ENCODE measurements around the gene MTOR.

The MTOR gene

DNA sequence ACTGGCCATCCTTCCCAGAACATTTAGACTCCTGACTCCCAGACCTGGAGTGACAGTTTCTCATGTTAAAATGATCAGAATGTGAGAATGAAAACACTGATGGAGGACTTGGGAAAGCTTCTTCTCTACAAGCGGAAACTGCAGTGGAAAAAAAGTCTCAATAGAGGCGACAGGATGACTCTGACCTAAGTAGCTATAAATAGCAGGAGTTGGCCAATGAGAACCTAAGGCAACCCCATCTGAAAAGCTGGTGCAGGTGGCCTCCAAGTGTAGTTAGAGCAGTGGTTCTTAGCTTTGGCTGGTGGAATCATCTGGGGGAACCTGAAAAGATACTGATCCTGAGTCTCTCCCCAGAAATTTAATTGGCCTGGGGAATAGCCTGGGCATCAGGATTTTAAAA is 118.4 kb downstream of the MTOR start:
- Histone ChIP-seq H3K4me1 (no peaks in the 10 kb centered on the region), H3K27ac (no peak overlapping the region), H3K4me3 (no peak overlapping the region), H3K4me2 (no peak overlapping the region), H3K9me3 (replicated peaks in 1 of 11) (no peaks in the 10 kb centered on the region), H3K36me3 (peaks cover 81 to 97% (median 94%) of the 10 kb centered on the region in 11 experiments), H4K20me1 (no peaks in the 10 kb centered on the region), H3K27me3 (no peaks in the 10 kb centered on the region), H3K9ac (no peak overlapping the region)
- TF ChIP-seq Cebpa-rat (IDR thresholded peaks at IDR 0.05), result no peak

DNA sequence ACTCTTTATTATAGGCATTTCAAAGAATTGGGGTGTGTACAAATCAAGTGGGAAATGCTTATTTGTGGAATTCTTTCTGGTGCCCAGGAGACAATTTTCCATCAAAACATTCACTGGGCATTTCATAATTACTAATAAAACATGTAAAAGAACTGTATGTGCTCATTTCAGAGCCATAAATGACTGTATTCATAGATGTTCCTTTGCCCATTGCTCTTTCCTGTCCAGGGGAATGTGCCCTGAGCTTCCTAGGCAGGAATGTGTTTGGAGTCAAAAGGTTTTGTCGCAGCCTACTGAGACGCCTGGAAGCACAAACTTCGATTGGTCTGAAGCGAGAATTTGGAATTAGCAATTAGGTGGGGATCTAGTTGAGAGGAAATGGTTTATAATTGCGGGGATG is 119.0 kb downstream of the MTOR start:
- Histone ChIP-seq H3K4me2 (no peak overlapping the region), H3K27ac (no peak overlapping the region), H3K4me1 (no peaks in the 10 kb centered on the region), H3K36me3 (peaks cover 81 to 97% (median 94%) of the 10 kb centered on the region in 11 experiments), H3K4me3 (no peak overlapping the region), H3K27me3 (no peaks in the 10 kb centered on the region), H3K9ac (no peak overlapping the region), H3K9me3 (replicated peaks in 1 of 11) (no peaks in the 10 kb centered on the region), H4K20me1 (no peaks in the 10 kb centered on the region)
- TF ChIP-seq Cebpa-rat (IDR thresholded peaks at IDR 0.05), result no peak

DNA sequence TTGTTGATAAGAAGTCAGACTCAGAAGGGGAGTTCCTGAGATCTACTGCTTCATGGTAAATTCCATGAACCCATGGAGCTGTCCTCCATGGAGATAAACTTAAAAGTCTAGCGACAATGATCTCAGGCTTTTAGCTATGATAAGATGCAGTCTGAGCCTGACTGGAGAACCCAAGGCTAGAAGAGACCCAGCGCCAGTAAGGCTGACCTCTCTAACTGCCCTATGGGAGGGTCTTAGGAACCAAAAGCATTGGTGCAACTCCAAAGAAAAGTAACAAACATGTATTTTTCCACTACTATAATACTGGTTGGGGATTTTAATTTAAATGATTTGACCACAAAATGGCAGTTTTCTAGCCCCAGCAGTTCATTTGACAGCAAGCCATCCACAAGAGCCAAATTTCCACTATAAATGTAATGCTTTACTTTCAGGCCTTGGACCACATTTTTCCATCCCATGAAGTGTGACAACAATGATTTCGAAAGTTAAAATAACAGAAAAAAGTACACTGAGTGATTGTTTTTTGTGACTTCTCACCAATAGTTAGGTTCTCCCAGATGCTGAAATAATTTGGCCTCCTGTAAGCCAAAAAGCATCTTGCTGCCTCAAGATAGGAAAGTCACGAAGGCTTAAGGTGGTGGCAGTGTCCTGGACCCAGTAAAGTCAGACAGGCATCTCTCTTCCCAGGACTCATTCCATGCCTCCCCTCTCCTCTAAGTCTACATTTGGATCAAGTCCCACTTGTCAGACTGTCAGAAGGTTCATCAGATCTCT is 119.5 kb downstream of the MTOR start:
- Histone ChIP-seq H3K4me1 (no peaks in the 10 kb centered on the region), H3K9me3 (replicated peaks in 1 of 11) (no peaks in the 10 kb centered on the region), H3K36me3 (peaks cover 81 to 97% (median 94%) of the 10 kb centered on the region in 11 experiments), H3K27me3 (no peaks in the 10 kb centered on the region), H3K27ac (no peak overlapping the region), H4K20me1 (no peaks in the 10 kb centered on the region; a peak in 1 of 22 replicates), H3K4me2 (no peak overlapping the region), H3K4me3 (no peak overlapping the region), H3K9ac (no peak overlapping the region)
- no peak for TF ChIP-seq Cebpa-rat (IDR thresholded peaks at IDR 0.05)

DNA sequence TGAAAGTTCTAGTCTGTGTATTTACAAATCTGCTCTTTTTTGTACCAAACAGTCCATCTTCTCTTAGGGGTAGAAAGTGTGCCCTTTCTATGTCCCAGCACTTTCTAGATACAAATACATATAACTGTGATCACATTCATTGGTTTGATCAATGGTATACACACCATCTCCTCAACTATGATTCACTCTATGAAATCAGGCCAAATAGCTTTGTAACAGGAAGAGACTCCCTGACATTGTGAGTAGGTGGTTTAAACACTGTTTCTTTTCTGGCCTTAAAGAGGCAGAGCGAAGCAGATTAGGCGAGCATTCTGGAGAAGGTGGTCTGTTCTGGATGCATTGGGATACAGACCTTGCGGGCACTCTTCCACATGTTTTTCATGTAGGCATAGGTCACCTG is 123.4 kb downstream of the MTOR start:
- Histone ChIP-seq H3K9me3 (replicated peaks in 1 of 11) (no peaks in the 10 kb centered on the region), H3K36me3 (peaks cover 78 to 97% (median 94%) of the 10 kb centered on the region in 11 experiments), H3K9ac (no peak overlapping the region)

DNA sequence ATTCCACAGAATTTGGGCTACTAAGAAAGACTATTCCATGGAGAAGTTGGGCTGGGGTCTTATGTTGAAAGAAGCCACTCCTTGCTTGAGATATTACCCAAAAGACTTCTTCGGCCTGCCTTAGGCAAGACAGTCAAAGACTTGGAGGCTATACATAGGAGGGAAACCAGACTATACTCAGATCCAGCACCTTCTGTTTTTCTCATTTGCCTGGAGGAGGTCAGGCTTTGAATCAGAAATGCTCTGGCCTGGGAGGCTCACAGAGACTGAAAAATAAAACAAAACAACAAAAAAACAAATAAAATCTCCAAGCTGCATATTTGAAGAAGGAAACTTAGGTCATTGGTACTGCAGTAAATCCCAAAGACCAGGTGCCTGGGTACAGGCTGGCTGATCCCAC is 124.3 kb downstream of the MTOR start:
- Histone ChIP-seq H3K4me1 (peaks cover 0 to 3% (median 0%) of the 10 kb centered on the region in 10 experiments; a peak in 1 of 20 replicates), H3K4me3 (no peak overlapping the region), H3K4me2 (no peak overlapping the region), H3K9me3 (replicated peaks in 1 of 11) (no peaks in the 10 kb centered on the region), H3K9ac (no peak overlapping the region), H3K27ac (no peak overlapping the region), H4K20me1 (no peaks in the 10 kb centered on the region; a peak in 2 of 22 replicates), H3K36me3 (peaks cover 78 to 97% (median 94%) of the 10 kb centered on the region in 11 experiments), H3K27me3 (no peaks in the 10 kb centered on the region)
- TF ChIP-seq Cebpa-rat (IDR thresholded peaks at IDR 0.05), result no peak

More for the DNA sequence above, 123.4 kb downstream of the MTOR start:
- Histone ChIP-seq H3K4me3 (no peak overlapping the region), H4K20me1 (no peaks in the 10 kb centered on the region; a peak in 2 of 22 replicates), H3K4me2 (no peak overlapping the region), H3K27me3 (no peaks in the 10 kb centered on the region), H3K27ac (no peak overlapping the region), H3K4me1 (no peaks in the 10 kb centered on the region)
- no peak for TF ChIP-seq Cebpa-rat (IDR thresholded peaks at IDR 0.05)

DNA sequence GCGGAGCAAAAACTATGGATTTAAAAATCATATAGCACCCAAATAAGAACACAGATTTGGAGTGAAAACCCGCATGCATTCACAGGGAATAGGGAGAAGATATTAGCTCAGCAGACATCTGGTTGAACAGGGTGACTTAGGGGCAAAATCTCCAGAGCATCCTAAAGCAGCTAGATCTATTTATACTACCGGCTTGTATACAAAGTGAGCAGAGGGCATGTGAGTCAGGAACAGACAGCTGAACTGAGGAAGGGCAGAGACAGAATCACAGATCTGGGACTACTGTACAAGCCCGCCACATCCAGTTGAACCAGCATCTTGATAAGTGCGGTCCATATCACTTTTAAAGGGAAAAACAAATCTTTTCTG is 127.5 kb downstream of the MTOR start:
- Histone ChIP-seq H3K27ac (no peak overlapping the region), H3K4me2 (no peak overlapping the region), H3K36me3 (peaks cover 93 to 100% (median 99%) of the 10 kb centered on the region in 11 experiments), H4K20me1 (peaks cover 0 to 12% (median 0%) of the 10 kb centered on the region in 11 experiments; a peak in 3 of 22 replicates), H3K4me3 (no peak overlapping the region), H3K9ac (no peak overlapping the region), H3K27me3 (no peaks in the 10 kb centered on the region), H3K4me1 (peaks cover 0 to 6% (median 0%) of the 10 kb centered on the region in 10 experiments; a peak in 1 of 20 replicates), H3K9me3 (replicated peaks in 1 of 11) (no peaks in the 10 kb centered on the region)
- no peak for TF ChIP-seq Cebpa-rat (IDR thresholded peaks at IDR 0.05)

DNA sequence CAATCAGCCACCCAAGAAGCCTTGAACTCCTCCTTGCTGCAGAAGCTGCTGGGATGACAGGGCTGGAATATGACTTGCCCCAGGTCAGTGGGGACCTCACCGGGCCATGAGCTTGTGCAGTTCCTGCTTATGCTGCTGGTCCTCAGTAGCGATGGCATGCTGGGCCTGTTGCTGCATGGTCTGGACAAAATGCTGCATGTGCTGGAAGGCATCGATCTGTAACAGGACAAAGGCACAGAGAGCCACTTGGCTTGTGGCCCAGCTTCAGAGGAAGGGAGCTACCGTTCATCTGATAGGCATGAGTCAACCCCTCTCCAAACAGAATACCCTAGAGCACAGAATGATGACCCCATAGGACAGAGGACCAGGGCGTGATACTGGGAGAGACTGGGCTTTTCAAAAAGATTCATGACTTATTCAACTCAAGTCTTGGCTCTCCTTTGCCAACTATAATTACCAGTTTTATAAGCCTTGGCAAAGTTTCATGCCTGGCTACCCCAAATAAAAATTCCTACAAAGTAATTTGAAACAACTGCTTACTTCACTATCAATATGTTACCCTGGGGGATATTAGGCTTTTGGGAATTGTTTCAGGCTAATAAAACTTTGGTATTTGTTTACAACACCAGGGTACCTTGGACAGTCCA is 128.0 kb downstream of the MTOR start:
- H3K9ac ChIP-seq, result no peak overlapping the region
- peaks cover 93 to 100% (median 99%) of the 10 kb centered on the region in 11 experiments for H3K36me3 ChIP-seq
- no peak overlapping the region for H3K4me2 ChIP-seq
- H3K27me3 ChIP-seq, result no peaks in the 10 kb centered on the region
- H3K9me3 ChIP-seq (replicated peaks in 1 of 11), result no peaks in the 10 kb centered on the region
- no peak overlapping the region for H3K27ac ChIP-seq
- TF ChIP-seq Cebpa-rat (IDR thresholded peaks at IDR 0.05), result no peak
- no peak overlapping the region for H3K4me3 ChIP-seq
- peaks cover 0 to 6% (median 0%) of the 10 kb centered on the region in 10 experiments; a peak in 1 of 20 replicates for H3K4me1 ChIP-seq
- H4K20me1 ChIP-seq, result peaks cover 0 to 13% (median 0%) of the 10 kb centered on the region in 11 experiments; a peak in 3 of 22 replicates

DNA sequence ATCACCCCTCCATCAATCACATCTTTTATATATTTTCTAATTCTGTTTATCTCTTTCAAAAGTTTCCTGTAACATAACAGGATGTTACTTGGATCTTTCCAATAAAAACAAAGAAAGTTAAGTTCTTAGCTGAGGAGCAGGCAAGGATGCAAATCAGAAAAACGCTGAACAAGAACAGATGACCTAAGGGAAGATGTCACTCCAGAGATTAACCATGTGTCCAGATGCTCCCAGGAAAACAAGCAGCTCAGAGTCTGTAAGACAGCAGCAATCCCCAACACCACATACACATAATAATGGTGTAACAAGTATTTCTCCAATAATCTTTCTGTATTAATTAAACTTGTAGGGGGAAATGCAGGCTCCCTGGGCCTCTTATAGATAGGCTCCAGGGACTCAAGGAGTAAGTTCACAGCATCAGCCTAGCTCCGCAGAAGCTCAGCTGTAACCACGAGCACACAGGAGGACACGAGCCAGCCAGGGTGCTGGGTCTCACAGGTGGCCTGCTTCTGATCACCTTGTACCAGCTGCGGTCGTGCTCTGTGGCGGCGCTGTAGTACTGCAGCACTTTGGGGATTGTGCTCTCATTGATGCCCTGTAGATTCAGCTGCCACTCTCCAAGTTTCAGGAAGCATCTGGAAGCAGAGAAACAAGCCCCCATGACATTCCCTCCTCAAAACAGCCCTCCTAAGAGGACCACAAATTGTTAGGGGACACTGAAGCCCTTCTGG is 129.6 kb downstream of the MTOR start:
- H3K27ac ChIP-seq, result no peak overlapping the region
- no peak for TF ChIP-seq Cebpa-rat (IDR thresholded peaks at IDR 0.05)
- no peak overlapping the region for H3K9ac ChIP-seq
- H3K36me3 ChIP-seq, result peaks cover 93 to 100% (median 99%) of the 10 kb centered on the region in 11 experiments
- peaks cover 0 to 6% (median 0%) of the 10 kb centered on the region in 10 experiments; a peak in 1 of 20 replicates for H3K4me1 ChIP-seq
- no peaks in the 10 kb centered on the region for H3K27me3 ChIP-seq
- no peak overlapping the region for H3K4me2 ChIP-seq
- H3K4me3 ChIP-seq, result no peak overlapping the region
- no peaks in the 10 kb centered on the region for H3K9me3 ChIP-seq (replicated peaks in 1 of 11)
- peaks cover 0 to 13% (median 0%) of the 10 kb centered on the region in 11 experiments; a peak in 3 of 22 replicates for H4K20me1 ChIP-seq

DNA sequence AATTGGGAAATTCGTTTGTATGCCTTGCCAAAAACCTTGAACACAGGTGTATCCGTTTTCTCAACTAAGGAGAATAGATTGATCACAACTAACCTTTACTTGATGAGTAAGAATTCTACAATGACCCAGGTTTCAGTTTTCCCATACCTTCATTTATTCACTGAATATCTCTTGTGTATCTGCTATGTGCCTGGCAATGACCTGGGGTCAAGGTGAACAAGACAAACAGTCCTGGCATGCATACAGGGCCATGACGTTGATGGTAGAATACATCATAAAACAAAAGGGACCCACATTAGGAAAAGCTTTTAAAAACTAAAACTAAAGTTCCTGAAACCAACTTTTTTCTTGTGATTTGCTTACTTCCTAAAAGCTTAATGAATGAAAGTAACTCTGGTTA is 130.5 kb downstream of the MTOR start:
- peaks cover 93 to 100% (median 99%) of the 10 kb centered on the region in 11 experiments for H3K36me3 ChIP-seq
- TF ChIP-seq Cebpa-rat (IDR thresholded peaks at IDR 0.05), result no peak

More for the DNA sequence above, 130.5 kb downstream of the MTOR start:
- Histone ChIP-seq H3K27me3 (no peaks in the 10 kb centered on the region), H4K20me1 (peaks cover 0 to 13% (median 0%) of the 10 kb centered on the region in 11 experiments; a peak in 3 of 22 replicates), H3K4me2 (no peak overlapping the region), H3K4me3 (no peak overlapping the region), H3K9me3 (replicated peaks in 1 of 11) (no peaks in the 10 kb centered on the region), H3K9ac (no peak overlapping the region), H3K4me1 (peaks cover 0 to 6% (median 0%) of the 10 kb centered on the region in 10 experiments; a peak in 1 of 20 replicates), H3K27ac (no peak overlapping the region)

Measured in BLaER1 treated with 17β-estradiol and CSF1 and Interleukin-3, amounts not matched to agents 10 nM and 100 nM (cell line).